Ureter (tissue), 1 donor: ENCODE data around the gene CTSW. TPM values are rescaled to one million over a fixed set of nuclear protein-coding genes. Genes with fewer than 3 reads are reported as not detected.
"Not testable (repeated sequence)": the region's sequence is repeated elsewhere in the genome, so short reads cannot be mapped to it uniquely, and the experiment has no call there.

Source experiments
- DNase-seq: peaks from one replicate; pipeline ENCODE4 v3.0.0-alpha.2; 2020; ENCODE audit warnings: low spot score
- total RNA-seq: library from RNA; stranded (reverse); gene quantifications from one replicate; pipeline ENCODE4 v1.2.4, GENCODE V29; 2023
- donor health status: DM: yes; HTN: yes; CAD: no.

Gene CTSW, protein sequence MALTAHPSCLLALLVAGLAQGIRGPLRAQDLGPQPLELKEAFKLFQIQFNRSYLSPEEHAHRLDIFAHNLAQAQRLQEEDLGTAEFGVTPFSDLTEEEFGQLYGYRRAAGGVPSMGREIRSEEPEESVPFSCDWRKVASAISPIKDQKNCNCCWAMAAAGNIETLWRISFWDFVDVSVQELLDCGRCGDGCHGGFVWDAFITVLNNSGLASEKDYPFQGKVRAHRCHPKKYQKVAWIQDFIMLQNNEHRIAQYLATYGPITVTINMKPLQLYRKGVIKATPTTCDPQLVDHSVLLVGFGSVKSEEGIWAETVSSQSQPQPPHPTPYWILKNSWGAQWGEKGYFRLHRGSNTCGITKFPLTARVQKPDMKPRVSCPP
- total RNA-seq, result 5.7 TPM

DNA sequence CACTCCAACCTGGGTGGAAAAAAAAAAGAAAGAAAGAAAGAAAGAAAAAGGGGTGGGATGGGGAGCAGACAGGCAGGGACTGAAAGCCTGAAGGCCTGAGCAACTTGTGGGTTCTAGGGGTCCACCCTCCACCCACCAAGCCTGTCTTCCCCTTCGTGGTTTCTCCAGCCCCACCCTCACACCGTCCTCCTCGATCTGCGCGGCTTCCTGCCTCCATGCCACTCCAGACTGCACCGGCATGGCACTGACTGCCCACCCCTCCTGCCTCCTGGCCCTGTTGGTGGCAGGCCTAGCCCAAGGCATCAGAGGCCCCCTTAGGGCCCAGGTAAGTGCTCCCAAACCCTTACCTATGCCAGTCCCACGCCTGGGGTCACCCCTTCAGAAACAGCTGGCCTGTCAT is at the start of gene CTSW:
TSS of gene CTSW (plus strand) at position 221 of the 400 bp plus-strand sequence. CDS start at position 239, 18 bp downstream.
- DNase-seq, result no peak

DNA sequence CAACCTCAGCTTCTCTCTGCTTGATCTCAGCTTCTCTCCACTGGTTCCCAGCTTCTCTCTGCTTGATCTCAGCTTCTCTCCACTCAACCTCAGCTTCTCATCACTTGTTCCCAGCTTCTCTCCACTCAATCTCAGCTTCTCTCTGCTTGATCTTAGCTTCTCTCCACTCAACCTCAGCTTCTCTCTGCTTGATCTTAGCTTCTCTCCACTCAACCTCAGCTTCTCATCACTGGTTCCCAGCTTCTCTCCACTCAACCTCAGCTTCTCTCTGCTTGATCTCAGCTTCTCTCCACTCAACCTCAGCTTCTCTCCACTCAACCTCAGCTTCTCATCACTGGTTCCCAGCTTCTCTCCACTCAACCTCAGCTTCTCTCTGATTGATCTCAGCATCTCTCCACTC is 47.4 kb upstream of the CTSW start:
- DNase-seq, result not testable (repeated sequence)

DNA sequence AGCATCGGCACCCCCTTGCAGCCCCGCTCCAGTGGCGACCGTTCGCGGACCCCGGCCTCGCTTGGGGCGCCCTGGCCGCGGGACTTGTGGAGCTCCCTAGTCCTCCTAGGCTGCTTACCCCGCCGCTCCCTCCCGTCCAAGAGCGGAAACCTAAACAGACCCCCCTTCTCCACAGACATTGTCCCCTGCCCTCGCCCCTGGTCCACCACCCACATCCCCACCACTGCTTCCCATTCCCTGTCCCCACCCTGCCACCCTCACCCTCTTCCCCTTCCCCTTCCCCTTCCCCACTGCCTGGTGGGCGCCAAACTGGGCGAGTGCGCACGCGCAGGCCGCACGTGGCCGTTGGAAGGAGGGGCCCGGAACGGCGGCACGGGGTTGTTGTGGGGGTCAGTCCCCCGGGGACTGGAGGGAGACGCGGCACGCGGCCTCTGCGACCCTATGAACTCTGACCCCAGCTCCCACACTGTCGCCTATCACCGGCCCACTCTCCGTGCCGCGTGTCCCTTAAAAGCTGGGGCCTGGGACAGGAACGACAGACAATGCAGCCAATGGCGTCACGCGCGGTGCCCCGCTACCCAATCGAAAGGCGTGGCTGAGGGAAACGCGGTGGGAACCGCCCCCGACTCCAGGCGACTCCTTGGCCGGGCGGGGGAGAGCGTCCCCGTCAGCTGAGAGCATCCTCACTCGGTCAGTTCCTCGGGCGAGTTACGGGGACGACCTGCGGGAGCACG is 46.2 kb upstream of the CTSW start, which contains the start of gene SNX32:
TSS of gene SNX32 (plus strand) at position 667 of the 734 bp plus-strand sequence. CDS start 103 bp downstream, outside the sequence.
- DNase-seq, result peak; percentile 96

DNA sequence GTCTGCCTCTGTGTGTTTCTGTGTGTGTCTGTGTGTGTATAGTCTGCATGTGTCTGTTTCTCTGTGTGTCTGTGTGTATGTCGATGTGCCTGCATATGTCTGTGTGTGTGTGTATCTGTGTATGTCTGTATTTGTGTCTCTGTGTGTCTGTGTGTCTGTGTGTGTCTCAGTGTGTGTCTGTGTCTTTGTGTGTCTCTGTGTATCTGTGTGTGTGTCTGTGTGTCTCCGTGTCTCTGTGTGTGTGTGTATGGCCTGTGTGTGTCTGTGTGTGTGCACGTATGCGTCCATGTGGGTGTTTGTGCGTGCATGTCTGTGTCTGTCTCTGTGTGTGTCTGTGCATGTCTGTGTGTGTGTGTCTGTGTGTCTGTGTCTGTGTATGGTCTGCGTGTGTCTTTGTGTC is 45.4 kb upstream of the CTSW start:
- no peak for DNase-seq

DNA sequence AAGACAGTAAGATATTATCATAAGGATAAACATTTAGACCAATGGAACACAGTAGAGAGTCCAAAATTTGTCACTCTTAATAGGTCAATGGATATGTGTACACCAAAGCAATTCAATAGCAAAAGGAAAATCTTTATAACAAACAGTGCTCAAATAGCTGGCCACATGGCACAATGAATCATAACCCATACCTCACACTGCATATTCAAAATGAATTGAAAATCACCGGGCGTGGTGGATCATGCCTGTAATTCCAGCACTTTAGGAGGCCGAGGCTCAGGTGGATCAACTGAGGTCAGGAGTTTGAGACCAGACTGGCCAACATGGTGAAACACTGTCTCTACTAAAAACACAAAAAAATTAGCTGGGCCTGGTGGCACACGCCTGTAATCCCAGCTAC is 37.5 kb upstream of the CTSW start:
- no peak for DNase-seq

DNA sequence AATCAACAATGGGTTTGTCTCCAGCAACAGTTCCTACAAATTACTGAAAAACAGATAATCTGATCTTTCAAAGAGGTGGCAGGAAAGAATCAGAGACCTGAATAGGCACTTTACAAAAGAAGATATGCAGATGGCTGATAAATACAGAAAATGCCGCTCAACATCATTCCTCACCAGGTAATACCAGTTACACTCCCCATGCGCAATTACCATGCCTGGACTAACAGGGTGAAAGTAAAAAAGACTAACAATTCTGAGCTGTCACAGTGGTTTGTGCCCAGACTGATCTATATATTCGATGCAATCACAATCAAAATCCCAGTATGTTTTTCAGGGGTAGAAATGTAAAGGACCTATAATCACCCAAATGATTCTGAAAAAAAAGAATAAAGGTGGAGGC is 35.8 kb upstream of the CTSW start:
- no peak for DNase-seq

DNA sequence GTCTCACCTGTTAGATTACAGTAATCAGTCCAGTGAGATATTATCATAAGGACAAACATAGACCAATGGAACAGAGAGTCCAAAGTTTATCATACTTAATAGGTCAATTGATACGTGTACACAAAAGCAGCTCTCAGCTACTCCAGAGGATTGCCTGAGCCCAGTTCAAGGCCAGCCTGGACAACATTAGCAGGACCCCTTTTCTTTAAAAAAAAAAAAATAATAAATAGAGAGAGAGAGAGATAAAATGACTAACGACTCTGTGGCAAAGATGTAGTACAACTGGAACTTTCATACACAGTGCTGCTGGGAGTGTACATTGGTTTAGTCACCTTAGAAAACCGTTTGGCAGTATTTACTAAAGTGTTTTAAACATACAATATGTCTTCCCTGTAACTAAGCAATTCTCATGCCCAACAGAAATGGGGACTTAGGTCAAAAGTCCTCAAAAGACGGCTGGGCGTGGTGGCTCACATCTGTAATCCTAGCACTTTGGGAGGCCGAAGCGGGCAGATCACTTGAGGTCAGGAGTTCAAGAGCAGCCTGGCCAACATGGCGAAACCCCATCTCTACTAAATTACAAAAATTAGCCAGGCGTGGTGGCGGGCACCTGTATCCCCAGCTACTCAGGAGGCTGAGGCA is 35.3 kb upstream of the CTSW start:
- DNase-seq, result no peak

DNA sequence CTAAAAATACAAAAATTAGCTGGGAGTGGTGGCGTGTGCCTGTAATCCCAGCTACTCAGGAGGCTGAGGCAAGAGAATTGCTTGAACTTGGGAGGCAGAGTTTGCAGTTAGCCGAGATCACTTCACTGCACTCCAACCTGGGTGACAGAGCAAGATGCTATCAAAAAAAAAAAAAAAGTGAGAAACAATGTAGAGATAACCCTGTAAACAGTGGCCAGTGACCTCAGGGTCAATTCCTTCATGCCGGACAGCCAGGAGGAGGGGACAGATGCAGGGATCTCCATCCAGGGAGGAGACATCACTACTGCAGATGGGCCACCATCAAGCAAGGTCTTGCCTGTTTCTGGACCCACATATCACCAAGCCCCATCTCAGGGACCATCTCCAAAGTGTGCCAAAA is 31.9 kb upstream of the CTSW start:
- DNase-seq, result no peak

DNA sequence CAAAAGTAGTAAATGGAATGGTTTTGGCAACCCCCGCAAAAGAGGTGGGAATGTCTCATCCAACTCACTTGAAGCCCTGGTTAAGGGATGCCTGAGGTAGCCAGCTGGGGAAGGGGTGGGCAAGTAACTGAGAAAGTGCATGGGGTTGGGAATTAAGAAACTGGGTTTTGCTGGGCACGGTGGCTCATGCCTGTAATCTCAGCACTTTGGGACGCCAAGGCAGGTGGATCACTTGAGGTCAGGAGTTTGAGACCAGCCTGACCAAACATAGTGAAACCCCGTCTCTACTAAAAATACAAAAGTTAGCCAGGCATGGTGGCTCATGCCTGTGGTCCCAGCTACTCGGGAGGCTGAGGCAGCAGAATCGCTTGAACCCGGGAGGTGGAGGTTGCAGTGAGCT is 30.9 kb upstream of the CTSW start:
- DNase-seq, result not testable (repeated sequence)

DNA sequence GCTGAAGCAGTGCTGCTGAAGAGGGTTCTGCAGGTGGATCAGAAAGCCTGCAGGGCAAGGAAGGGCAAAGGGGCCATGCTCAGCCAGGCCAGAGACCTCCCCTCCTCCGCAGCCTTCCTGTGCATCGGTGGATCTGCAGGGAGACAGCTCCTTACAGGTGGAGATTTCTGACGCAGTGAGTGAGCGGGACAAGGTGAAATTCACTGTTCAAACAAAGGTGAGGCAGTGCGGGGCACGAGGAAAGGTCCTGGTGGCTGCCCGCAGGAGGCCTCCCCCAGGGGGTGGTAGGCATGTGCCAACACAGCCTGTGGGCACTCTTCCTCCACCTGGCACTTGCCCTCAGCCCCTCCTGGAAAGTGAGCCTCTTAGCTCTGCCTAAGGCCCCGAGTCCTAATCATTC is 30.3 kb upstream of the CTSW start:
- no peak for DNase-seq

DNA sequence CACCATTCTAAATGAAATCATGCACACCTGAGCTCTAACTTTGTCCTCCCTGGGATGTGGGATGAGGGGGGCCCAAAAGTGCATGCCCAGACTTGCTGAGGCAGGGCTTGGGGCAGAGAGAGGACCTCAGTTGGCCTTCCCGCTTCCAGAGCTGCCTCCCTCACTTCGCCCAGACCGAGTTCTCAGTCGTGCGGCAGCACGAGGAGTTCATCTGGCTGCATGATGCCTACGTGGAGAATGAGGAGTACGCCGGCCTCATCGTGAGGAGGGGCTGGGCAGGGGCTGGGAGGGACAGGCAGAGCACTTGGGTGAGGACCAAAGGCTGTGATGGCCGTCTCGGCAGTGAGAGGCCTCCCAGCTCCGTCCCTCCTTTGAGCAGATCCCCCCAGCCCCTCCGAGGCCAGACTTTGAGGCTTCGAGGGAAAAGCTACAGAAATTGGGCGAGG is 29.8 kb upstream of the CTSW start:
- DNase-seq, result no peak

DNA sequence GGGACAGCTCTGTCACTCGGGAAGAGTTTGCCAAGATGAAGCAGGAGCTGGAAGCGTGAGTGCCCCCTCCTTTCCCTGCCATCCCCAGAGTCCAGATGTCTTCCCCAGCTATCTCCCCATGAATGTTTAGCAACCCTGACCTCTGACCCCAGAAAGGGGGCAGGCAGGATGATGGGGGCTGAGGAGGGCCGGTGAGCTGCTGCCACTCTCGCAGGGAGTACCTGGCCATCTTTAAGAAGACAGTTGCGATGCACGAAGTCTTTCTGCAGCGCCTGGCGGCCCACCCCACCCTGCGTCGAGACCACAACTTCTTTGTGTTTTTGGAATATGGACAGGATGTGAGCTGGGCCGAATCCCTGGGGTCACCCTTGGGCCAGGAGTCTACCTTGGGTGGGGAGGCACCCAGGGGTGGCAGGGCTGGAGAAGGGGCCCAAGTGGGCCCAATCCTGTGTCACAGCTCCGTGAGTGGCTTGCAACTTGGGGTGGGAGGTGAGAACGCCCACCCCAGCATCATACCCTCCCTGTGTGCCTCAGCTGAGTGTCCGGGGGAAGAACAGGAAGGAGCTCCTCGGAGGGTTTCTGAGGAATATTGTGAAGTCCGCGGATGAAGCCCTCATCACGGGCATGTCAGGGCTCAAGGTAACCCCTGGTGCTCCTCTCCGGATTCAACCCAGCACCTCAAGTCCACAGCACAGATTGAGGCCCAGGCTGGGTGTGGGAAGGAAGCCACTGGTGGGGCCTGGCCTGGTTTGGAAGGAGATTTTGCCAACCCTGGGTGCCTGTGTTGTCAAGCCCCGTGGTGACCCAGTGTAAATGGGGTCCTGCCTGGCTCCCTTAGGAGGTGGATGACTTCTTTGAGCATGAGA is 29.2 kb upstream of the CTSW start:
- no peak for DNase-seq

DNA sequence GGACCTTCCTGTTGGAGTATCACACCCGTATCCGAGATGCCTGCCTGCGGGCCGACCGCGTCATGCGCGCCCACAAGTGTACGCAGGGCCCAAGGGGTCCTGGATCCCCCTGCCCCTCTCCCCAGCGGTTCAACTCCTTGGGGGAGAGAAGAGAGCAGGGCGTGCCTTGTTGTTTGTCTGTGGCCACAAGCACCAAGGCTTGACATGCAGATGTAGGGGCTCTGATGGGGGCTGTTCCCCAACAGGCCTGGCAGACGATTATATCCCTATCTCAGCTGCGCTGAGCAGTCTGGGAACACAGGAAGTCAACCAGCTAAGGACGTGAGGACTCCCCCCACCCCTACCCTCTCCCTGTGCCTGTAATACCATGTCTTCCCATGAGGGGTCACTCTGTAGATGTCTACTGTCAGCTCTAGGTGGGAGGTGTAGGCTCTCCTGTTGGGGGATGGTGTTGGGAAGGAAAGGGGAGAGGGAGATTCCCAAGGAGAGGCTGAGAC is 28.5 kb upstream of the CTSW start:
- DNase-seq, result no peak

DNA sequence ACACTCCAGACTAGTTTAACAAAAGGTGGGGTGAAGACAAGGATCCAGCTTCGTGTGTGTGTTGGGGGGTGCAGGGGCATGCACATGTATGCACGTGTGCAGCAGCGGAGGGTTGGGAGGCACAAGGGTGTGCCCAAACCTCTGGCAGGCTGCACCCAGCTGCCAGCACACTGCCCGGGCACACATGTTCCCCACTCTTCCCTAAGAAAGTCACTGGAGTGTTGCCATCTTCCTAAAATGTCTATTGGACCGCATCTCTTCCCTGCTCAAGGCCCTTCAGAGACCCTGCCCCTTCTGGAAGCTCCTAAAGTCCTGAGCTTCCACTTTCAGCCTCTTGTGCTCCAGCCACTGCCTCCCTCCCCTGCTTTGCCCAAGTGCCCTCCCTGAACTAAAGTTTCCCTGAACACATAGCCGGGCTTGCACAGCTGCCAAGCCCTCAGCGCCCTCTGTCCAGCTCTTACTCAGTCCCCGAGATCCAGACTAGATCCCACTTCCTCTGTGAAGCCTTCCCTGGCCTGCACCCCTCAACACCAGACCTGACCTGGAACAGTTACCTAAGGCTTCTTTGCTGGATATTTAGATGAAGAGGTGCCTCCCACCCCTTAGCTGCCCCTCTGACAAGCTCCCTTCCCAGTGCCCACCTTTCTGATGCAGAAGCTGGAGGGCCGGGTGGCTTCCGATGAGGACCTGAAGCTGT is 27.7 kb upstream of the CTSW start:
- DNase-seq, result no peak

DNA sequence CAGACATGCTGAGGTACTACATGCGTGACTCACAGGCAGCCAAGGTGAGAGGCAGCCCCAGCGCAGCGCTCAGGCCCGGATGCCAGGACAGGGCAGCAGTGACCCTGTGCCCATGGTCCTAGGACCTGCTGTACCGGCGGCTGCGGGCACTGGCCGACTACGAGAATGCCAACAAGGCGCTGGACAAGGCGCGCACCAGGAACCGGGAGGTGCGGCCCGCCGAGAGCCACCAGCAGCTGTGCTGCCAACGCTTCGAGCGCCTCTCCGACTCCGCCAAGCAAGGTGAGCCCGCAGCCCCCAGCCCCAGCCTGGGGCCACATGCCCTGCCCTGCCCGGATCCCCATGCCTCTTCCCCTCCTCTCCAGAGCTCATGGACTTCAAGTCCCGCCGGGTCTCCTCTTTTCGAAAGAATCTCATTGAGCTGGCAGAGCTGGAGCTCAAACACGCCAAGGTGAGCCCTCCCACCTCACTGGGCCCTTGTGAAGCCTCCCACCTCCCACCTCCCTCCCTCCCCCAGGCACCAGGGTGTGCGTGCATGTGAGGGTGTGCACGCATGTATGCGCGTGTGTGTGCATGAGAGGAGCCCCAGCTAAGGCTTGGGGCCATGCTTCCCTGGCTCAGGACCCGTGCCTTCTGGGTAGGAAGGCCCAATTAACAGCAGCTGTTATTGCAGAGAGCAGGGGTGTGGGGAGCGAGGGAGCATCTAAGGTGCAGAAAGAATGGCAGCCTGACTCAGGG is 27.0 kb upstream of the CTSW start:
- no peak for DNase-seq

DNA sequence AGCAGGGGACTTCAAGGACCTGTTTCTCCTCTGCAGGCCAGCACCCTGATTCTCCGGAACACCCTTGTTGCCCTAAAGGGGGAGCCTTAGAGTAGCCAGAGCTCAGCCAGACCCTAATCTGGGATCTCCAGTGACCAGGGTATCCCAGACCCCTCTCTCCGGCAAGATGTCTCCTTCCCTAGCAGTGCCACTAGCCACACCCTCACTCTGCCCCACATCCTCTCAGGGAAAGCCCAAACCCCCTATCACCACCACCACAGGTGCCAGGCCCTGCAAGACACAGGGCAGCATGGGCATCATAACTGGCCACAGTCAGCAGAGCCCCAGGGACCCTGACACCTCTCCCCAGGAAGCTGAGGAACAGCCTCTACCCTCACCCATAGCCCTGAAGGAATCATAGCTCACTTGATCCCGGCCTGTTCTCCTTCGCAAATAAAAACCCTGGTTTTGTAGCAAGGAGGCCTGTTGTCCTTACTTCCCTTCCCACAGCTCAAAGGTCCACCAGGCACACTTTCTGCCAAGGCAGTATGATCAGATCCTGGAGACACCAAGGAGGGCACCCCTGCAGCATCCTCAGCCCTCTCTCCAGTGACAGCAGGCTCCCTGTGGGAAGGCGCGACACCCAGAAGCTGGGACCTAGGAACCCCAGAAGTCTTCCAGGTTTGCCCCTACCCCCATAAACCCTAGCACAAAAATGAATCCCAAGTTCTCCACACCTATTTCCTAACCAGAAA is 26.2 kb upstream of the CTSW start:
- no peak for DNase-seq

DNA sequence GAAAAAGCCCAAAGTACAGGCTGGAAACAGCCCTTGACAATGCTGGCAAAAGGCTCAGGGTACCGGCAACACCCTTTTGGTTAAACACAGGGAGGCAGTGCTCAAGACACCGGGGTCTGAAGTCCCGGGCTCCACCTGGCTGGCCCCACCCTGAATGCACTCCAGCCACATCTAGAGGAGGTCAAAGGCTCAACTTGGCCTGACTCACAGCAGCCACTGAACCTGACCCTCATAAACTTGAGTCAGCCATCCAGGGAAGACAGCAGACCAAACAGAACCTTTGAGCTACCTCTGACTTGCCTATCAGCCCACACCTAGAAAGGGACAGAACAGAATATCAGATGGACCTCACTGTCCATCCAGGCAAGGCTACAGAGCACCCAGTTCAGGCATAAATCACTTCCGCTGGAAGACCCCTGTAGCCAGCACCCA is 25.5 kb upstream of the CTSW start:
- DNase-seq, result no peak

DNA sequence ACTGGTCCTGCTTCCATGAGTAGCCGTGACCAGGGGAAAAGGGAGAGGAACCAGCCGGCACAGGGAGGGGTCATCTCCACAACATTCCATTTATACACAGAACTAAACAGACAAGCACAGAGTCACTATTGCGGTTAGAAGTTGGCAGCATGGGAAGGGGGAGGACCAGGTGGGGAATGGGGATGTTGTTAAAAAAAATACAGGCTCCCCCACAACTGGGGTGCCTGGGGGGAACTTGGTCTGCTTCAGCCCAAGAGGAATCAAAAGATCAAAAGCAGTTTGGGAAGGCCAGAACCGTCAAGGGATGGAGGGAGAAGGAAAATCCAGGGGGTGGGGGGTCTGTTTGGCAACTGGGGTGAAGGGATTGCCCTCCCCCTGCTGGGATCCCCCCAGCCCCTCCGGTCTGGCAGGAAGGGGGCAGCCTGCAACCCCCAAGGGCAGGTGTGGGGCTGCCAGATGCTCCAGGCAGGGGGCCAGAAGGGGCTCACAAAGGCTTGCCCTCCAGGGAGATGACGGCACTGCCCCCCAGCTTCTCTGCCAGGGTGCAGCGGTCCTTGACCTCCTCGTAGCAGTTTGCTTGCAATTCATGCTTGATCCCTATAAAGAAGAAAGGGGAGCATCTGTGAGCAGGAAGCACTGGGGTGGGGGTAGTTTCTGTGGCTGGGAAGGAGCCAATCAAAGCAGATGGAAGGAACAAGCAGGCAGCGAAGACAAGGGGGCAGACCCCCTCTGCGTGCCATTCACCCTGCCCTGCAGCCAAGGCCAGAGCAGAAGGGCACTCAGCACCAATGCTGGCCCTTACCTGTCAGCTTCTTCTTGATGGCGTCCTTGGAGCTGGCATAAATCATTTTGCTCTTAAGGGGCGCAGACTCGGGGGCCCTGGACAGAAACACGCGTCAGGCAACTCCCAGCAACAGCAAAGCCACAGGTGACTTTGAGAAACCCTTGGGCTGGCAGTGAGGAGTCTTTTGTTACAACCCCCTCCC is 24.5 kb upstream of the CTSW start:
- no peak for DNase-seq
